ENCODE data around the gene HSF2BP.

Gene HSF2BP

GRCh38 chr21:43639470-43640353, 19.6 kb downstream of the HSF2BP start:
- no peaks in the 10 kb centered on the region for H3K9me3 Mint-ChIP-seq
- DNase-seq (ENCODE audit: low spot score in 2 of 2): no peak
- no peak overlapping the region for H3K4me3 Mint-ChIP-seq
- no peaks in the 10 kb centered on the region for H3K36me3 Mint-ChIP-seq (ENCODE audit: insufficient read depth)
- no peaks in the 10 kb centered on the region for H3K27me3 Mint-ChIP-seq
- no peak for ATAC-seq (replicated peaks; ENCODE audit: extremely low read depth, poor library complexity, severe bottlenecking)
- H3K4me1 Mint-ChIP-seq: no peaks in the 10 kb centered on the region
- H3K27ac Mint-ChIP-seq (ENCODE audit: low read depth): no peak overlapping the region

DNA sequence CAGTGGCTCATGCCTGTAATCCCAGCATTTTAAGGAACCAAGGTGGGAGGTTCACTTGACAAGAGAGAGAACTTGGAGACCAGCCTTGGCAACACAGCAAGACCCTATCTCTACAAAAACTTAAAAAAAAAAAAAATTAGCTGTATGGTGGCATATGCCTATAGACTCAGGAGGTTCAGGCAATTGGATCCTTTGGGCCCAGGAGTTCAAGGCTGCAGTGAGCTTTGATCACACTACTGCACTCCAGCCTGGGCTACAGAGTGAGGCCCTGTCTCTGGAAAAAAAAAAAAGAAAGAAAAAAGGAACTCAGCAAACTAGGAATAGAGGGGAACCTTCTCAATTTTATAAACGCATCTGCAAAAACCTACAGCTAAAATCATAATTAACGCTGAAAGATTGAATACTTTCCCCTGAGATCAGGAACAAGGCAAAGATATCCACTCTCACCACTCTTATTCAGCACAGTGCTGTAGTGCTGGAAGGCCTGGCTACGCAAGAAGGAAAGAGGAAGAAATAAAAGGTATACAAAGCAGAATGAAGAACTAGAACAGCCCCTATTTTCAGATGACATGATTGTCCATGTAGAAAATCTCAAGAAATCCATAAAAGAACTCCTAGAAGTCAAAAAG, 21.6 kb downstream of the HSF2BP start:
- H3K27ac Mint-ChIP-seq (ENCODE audit: low read depth): no peak overlapping the region
- H3K4me1 Mint-ChIP-seq: no peaks in the 10 kb centered on the region
- H3K4me3 Mint-ChIP-seq: no peak overlapping the region
- H3K27me3 Mint-ChIP-seq: peaks cover 3% of the 10 kb centered on the region
- no peak for DNase-seq (ENCODE audit: low spot score in 2 of 2)
- ATAC-seq (replicated peaks; ENCODE audit: extremely low read depth, poor library complexity, severe bottlenecking): no peak
- no peaks in the 10 kb centered on the region for H3K36me3 Mint-ChIP-seq (ENCODE audit: insufficient read depth)
- no peaks in the 10 kb centered on the region for H3K9me3 Mint-ChIP-seq

GRCh38 chr21:43635436-43635835, 23.9 kb downstream of the HSF2BP start:
- Mint-ChIP-seq H3K4me1 (no peaks in the 10 kb centered on the region), H3K27ac (ENCODE audit: low read depth) (no peak overlapping the region), H3K9me3 (no peaks in the 10 kb centered on the region), H3K36me3 (ENCODE audit: insufficient read depth) (no peaks in the 10 kb centered on the region), H3K27me3 (peaks cover 21% of the 10 kb centered on the region), H3K4me3 (no peak overlapping the region)
- ATAC-seq (replicated peaks; ENCODE audit: extremely low read depth, poor library complexity, severe bottlenecking): no peak
- DNase-seq (ENCODE audit: low spot score in 2 of 2): no peak

DNA sequence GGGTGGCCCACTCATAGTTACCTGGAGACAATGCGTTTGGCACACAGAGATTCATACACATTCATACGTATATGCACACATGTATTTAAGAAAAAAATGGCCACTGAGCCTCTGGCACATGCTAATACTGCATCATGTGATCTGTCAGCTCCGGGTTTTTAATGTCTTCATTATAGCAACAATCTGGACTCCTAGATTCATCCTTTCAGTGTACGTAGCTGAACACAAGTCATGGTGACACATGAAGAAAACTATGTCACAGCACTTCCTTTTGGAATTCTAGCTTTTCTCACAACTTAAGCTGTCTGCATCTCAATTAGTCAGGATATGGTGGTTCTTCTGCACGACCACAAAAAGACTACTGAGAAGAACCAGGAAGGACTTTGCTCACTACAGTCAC, 24.7 kb downstream of the HSF2BP start:
- Mint-ChIP-seq H3K4me1 (no peaks in the 10 kb centered on the region), H3K4me3 (no peak overlapping the region), H3K36me3 (ENCODE audit: insufficient read depth) (no peaks in the 10 kb centered on the region), H3K27ac (ENCODE audit: low read depth) (no peak overlapping the region), H3K9me3 (no peaks in the 10 kb centered on the region), H3K27me3 (peaks cover 21% of the 10 kb centered on the region)
- no peak for DNase-seq (ENCODE audit: low spot score in 2 of 2)
- no peak for ATAC-seq (replicated peaks; ENCODE audit: extremely low read depth, poor library complexity, severe bottlenecking)

- Mint-ChIP-seq H3K4me1 (no peaks in the 10 kb centered on the region), H3K27me3 (peaks cover 29% of the 10 kb centered on the region), H3K9me3 (no peaks in the 10 kb centered on the region), H3K27ac (ENCODE audit: low read depth) (no peak overlapping the region), H3K36me3 (ENCODE audit: insufficient read depth) (no peaks in the 10 kb centered on the region), H3K4me3 (no peak overlapping the region)
- DNase-seq (ENCODE audit: low spot score in 2 of 2) (no peak), ATAC-seq (replicated peaks; ENCODE audit: extremely low read depth, poor library complexity, severe bottlenecking) (no peak)
Measured at GRCh38 chr21:43632373-43632905, 26.8 kb downstream of the HSF2BP start.

DNA sequence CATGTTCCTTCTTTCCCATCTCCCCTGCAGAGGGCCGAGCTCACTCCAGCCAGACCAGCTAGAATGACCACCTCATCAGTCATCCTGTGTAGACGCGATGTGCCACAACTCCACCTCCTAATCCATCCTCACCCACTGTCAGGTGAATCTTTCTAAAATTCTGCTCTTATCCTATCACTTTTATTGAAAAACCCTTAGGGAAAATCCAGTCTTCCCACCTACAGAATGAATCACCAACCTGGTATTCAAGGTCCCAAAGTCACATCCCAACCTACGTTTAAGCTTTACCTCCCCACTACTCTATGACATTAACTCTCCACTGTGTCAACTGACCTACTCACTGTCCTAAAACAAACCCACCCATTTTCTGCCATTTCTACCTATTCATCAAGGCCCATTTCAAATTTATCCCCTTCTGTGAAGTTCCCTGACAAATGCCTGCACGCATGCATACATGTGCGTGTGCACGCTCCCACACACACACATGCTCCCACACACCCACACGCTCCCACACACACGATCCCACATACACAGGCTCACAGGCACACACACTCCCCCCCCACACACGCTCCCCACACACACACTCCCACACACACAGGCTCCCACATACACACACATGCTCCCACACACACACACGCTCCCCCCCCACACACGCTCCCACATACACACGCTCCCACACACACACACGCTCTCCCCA, 27.7 kb downstream of the HSF2BP start:
- H3K4me1 Mint-ChIP-seq: no peaks in the 10 kb centered on the region
- no peak for DNase-seq (ENCODE audit: low spot score in 2 of 2)
- H3K27ac Mint-ChIP-seq (ENCODE audit: low read depth): no peak overlapping the region
- no peak for ATAC-seq (replicated peaks; ENCODE audit: extremely low read depth, poor library complexity, severe bottlenecking)
- no peak overlapping the region for H3K4me3 Mint-ChIP-seq
- H3K36me3 Mint-ChIP-seq (ENCODE audit: insufficient read depth): no peaks in the 10 kb centered on the region
- H3K9me3 Mint-ChIP-seq: no peaks in the 10 kb centered on the region
- peaks cover 29% of the 10 kb centered on the region for H3K27me3 Mint-ChIP-seq

- Mint-ChIP-seq H3K9me3 (no peaks in the 10 kb centered on the region), H3K27ac (ENCODE audit: low read depth) (no peak overlapping the region), H3K4me3 (no peak overlapping the region), H3K27me3 (peaks cover 61% of the 10 kb centered on the region), H3K36me3 (ENCODE audit: insufficient read depth) (peaks cover 2% of the 10 kb centered on the region), H3K4me1 (no peaks in the 10 kb centered on the region)
- DNase-seq (ENCODE audit: low spot score in 2 of 2): no peak
- ATAC-seq (replicated peaks; ENCODE audit: extremely low read depth, poor library complexity, severe bottlenecking): no peak
Measured at GRCh38 chr21:43627527-43627926, 31.8 kb downstream of the HSF2BP start.

- Mint-ChIP-seq H3K36me3 (ENCODE audit: insufficient read depth) (peaks cover 2% of the 10 kb centered on the region), H3K27ac (ENCODE audit: low read depth) (no peak overlapping the region), H3K27me3 (peaks cover 59% of the 10 kb centered on the region), H3K9me3 (no peaks in the 10 kb centered on the region), H3K4me3 (no peak overlapping the region), H3K4me1 (no peaks in the 10 kb centered on the region)
- ATAC-seq (replicated peaks; ENCODE audit: extremely low read depth, poor library complexity, severe bottlenecking) (no peak), DNase-seq (ENCODE audit: low spot score in 2 of 2) (no peak)
Measured at GRCh38 chr21:43626390-43626789, 32.9 kb downstream of the HSF2BP start.

DNA sequence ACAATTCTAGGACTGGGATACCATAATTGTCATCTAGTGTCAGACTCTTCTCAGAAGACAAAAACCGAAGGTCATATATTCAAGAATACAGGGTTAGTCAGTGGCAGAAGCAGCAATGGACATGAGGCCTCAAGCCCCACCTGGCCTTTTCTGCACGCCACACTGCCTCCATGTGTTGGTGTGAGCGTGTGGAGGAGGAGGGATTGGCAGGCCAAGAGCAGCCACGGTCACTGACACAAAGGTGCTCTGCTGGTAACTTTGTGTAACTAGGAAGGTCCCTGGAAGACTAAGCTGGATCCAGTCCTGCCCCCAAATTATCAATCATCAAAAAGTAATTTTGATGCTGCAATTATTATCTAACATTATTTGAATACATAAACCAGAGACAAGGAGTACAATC, 34.9 kb downstream of the HSF2BP start:
- Mint-ChIP-seq H3K27ac (ENCODE audit: low read depth) (no peak overlapping the region), H3K36me3 (ENCODE audit: insufficient read depth) (peaks cover 2% of the 10 kb centered on the region), H3K4me3 (no peak overlapping the region), H3K27me3 (peaks cover 72% of the 10 kb centered on the region), H3K9me3 (no peaks in the 10 kb centered on the region), H3K4me1 (no peaks in the 10 kb centered on the region)
- DNase-seq (ENCODE audit: low spot score in 2 of 2): no peak
- ATAC-seq (replicated peaks; ENCODE audit: extremely low read depth, poor library complexity, severe bottlenecking): no peak

DNA sequence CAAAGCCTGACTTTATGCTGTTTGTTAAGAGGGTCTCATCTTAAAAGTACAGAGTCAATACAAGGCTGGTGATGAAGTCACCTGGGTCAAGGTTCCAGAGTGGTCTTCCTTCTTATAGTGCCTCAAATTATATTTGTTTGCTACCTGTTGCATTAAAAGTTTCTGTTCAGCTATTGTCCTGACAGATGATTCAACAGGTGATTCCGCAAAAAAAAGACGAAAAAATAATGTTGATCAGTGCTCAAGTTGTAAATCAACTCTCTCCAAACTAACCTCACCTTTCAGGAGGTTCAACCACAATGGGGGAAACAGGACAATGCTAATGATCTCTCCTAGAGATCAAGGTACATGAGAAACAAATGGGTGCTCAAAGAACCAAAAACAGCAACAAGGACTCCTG, 35.7 kb downstream of the HSF2BP start:
- H3K36me3 Mint-ChIP-seq (ENCODE audit: insufficient read depth): peaks cover 2% of the 10 kb centered on the region
- no peaks in the 10 kb centered on the region for H3K9me3 Mint-ChIP-seq
- no peaks in the 10 kb centered on the region for H3K4me1 Mint-ChIP-seq
- ATAC-seq (replicated peaks; ENCODE audit: extremely low read depth, poor library complexity, severe bottlenecking): no peak
- no peak overlapping the region for H3K27ac Mint-ChIP-seq (ENCODE audit: low read depth)
- DNase-seq (ENCODE audit: low spot score in 2 of 2): no peak
- H3K4me3 Mint-ChIP-seq: no peak overlapping the region
- H3K27me3 Mint-ChIP-seq: peaks cover 72% of the 10 kb centered on the region

DNA sequence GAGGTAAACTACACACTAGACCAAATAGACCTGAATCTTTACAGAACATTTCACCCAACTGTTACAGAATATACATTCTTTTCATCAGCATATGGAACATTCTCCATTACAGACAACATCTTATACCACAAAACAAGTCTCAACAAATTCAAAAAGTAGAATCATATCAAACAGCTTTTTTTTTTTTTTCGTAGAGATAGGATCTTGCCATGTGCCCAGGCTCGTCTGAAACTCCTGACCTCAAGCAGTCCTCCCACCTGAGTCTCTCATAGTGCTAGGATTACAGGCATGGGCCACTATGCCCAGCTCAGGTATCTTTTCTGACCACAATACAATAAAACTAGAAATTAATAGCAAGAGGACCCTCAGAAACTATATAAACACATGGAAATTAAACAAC, 36.5 kb downstream of the HSF2BP start:
- H3K27me3 Mint-ChIP-seq: peaks cover 66% of the 10 kb centered on the region
- H3K27ac Mint-ChIP-seq (ENCODE audit: low read depth): no peak overlapping the region
- no peaks in the 10 kb centered on the region for H3K9me3 Mint-ChIP-seq
- no peak for DNase-seq (ENCODE audit: low spot score in 2 of 2)
- H3K4me1 Mint-ChIP-seq: no peaks in the 10 kb centered on the region
- H3K4me3 Mint-ChIP-seq: no peak overlapping the region
- no peak for ATAC-seq (replicated peaks; ENCODE audit: extremely low read depth, poor library complexity, severe bottlenecking)
- H3K36me3 Mint-ChIP-seq (ENCODE audit: insufficient read depth): peaks cover 2% of the 10 kb centered on the region

- Mint-ChIP-seq H3K9me3 (no peaks in the 10 kb centered on the region), H3K27ac (ENCODE audit: low read depth) (no peak overlapping the region), H3K4me3 (no peak overlapping the region), H3K27me3 (peaks cover 51% of the 10 kb centered on the region), H3K36me3 (ENCODE audit: insufficient read depth) (no peaks in the 10 kb centered on the region), H3K4me1 (no peaks in the 10 kb centered on the region)
- DNase-seq (ENCODE audit: low spot score in 2 of 2): no peak
- no peak for ATAC-seq (replicated peaks; ENCODE audit: extremely low read depth, poor library complexity, severe bottlenecking)
Measured at GRCh38 chr21:43619856-43620255, 39.4 kb downstream of the HSF2BP start.
